H1 (cell line): ENCODE results near the gene STX5.

Experiments used
- CHD2 ChIP-seq: IDR thresholded peaks from 2 replicates; pipeline ENCODE4 v1.6.1; 2012; ENCODE audit warnings: low read length, improper control_type of control experiment
- GABPA ChIP-seq: IDR thresholded peaks from 2 replicates; pipeline ENCODE4 v1.6.1; 2011; ENCODE audit warnings: mild to moderate bottlenecking, low read length, moderate library complexity, borderline replicate concordance; ENCODE audit not compliant: insufficient read depth
- TCF12 ChIP-seq: IDR thresholded peaks from 2 replicates; pipeline ENCODE4 v1.6.1; 2011; ENCODE audit warnings: low read depth, mild to moderate bottlenecking, low read length

DNA sequence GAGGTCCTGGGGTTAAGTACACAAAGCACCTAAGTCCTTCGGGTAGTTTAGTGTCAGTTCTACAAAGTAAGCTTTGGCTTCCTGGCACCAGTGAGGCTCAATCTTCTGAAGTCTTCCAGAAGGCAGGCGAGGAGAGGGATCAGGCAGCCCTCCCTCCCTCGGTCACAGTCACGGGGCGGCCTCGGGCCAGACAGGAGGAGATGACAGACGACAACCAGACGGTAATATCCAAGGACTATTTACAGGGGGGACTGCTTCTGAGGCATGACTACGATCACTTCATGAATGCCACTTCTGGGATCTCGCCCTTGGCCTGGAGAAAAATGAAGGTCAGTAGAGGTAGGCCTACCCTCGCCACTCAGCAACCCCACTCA, 39.7 kb downstream of the STX5 start:
- no peak for TF ChIP-seq CHD2
- TF ChIP-seq TCF12, result no peak
- TF ChIP-seq GABPA, result no peak
